Progenitor cell of endocrine pancreas (in vitro differentiated cells): ENCODE measurements around the gene ACOX3. TPM values are rescaled to one million over a fixed set of nuclear protein-coding genes. Genes with fewer than 3 reads are reported as not detected.
"Not testable (repeated sequence)": the region's sequence is repeated elsewhere in the genome, so short reads cannot be mapped to it uniquely, and the experiment has no call there.

ENCODE experiments used
- DNase-seq: peaks from one replicate; pipeline ENCODE4 v3.0.0; 2021; ENCODE audit warnings: low spot score; ENCODE audit not compliant: unreplicated experiment
- H3K27ac Mint-ChIP-seq: 2 replicates; pipeline ENCODE4 v1.8.0; 2021; ENCODE audit warnings: mild to moderate bottlenecking, moderate library complexity, mixed read lengths
- H3K27me3 Mint-ChIP-seq: 2 replicates; pipeline ENCODE4 v1.8.0; 2021; ENCODE audit warnings: mixed read lengths
- H3K36me3 Mint-ChIP-seq: 2 replicates; pipeline ENCODE4 v1.8.0; 2022; ENCODE audit warnings: mixed read lengths; ENCODE audit not compliant: insufficient read depth
- H3K4me1 Mint-ChIP-seq: 2 replicates; pipeline ENCODE4 v1.8.0; 2021; ENCODE audit warnings: low read depth, mixed read lengths
- H3K4me3 Mint-ChIP-seq: 2 replicates; pipeline ENCODE4 v1.8.0; 2021; ENCODE audit warnings: low read depth, mild to moderate bottlenecking, moderate library complexity, mixed read lengths
- H3K9me3 Mint-ChIP-seq: 2 replicates; pipeline ENCODE4 v1.8.0; 2021; ENCODE audit warnings: low read depth, mixed read lengths
- CTCF ChIP-seq: fragments of 200-600 bp; sonication (generic); IDR thresholded peaks from one replicate; pipeline ENCODE4 v1.5.0; 2021; ENCODE audit warnings: antibody characterized with exemption, mild to moderate bottlenecking; ENCODE audit not compliant: unreplicated experiment
- total RNA-seq: library from RNA; stranded (reverse); gene quantifications from 2 replicates; pipeline ENCODE4 v1.2.1, GENCODE V29; 2021

ACOX3 gene
- total RNA-seq, 1 donor from 2014 or later = 22.6 TPM

DNA sequence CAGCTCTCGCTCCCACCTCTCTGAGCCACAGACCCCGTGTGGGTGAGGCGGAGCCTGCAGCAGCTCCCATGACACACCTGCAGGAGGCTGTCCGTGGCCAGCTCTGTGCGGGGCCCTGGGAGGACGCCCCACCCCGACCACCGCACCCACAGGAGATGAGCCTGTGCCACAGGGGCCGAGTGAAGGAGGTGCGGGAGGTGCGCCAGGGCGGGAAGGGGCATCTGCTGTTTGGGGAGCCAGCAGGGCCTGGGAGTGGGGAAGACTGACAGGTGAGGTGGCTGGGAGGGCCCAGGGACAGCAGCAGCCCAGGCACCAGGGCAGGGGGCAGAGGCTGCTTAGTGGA, 52.0 kb downstream of the ACOX3 start:
- Mint-ChIP-seq H3K27me3 (no peaks in the 10 kb centered on the region), H3K4me3 (no peak overlapping the region), H3K9me3 (no peaks in the 10 kb centered on the region), H3K4me1 (peaks cover 4% of the 10 kb centered on the region), H3K27ac (no peak overlapping the region), H3K36me3 (peaks cover 15% of the 10 kb centered on the region)
- TF ChIP-seq CTCF = no peak
- DNase-seq = no peak

DNA sequence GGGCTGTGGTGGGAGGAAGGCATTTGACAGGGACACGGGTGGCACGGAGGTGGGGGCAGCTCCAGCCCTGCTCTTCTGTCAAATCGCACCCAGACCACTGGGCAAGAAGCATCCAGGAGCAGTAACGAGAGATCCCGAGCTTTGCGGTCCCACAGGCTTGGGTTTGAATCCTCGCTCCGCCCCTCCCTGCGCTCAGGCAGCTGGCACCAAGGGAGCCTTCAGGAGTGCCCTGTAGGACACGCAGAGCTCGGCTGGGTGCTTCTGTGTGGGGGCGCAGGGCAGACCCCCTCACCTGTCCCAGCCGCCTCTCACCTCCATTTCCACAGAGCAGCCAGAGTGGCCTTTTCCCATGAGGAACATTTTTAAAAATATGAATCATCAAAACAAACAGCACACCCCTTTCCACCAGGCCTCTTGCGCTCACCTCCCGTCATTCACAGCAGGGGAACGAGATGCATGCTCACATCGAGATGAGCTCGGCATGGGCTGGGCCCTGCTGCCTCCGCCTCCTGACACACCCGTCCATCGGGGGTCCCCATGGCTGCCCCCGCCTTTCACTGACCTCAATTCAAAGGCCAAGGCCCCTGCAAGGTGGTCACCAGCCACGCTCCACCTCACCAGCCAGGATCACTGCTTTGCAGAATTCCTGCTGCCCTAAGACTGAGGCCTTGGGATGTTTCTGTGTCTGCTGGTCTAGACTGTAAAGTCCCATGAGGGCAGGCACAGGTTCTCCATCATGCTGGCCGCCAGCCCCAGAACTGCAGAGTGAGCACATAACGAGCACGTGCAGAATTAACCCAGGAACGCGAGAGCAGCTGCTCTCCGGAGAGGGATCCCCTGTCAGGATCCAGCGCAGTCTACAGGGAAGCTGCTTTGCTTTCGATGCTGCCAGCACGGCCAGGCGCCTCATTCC, 52.7 kb downstream of the ACOX3 start:
- Mint-ChIP-seq H3K4me3 (no peak overlapping the region), H3K27me3 (no peaks in the 10 kb centered on the region), H3K36me3 (peaks cover 15% of the 10 kb centered on the region), H3K27ac (no peak overlapping the region), H3K4me1 (peaks cover 2% of the 10 kb centered on the region), H3K9me3 (no peaks in the 10 kb centered on the region)
- TF ChIP-seq CTCF = no peak
- no peak for DNase-seq

- H3K4me1 Mint-ChIP-seq = peaks cover 2% of the 10 kb centered on the region
- no peak for TF ChIP-seq CTCF
- no peaks in the 10 kb centered on the region for H3K27me3 Mint-ChIP-seq
- peaks cover 15% of the 10 kb centered on the region for H3K36me3 Mint-ChIP-seq
- no peak overlapping the region for H3K4me3 Mint-ChIP-seq
- no peak for DNase-seq
- H3K27ac Mint-ChIP-seq = no peak overlapping the region
- no peaks in the 10 kb centered on the region for H3K9me3 Mint-ChIP-seq
Observed at GRCh38 chr4:8387194-8387593, 53.3 kb downstream of the ACOX3 start.

DNA sequence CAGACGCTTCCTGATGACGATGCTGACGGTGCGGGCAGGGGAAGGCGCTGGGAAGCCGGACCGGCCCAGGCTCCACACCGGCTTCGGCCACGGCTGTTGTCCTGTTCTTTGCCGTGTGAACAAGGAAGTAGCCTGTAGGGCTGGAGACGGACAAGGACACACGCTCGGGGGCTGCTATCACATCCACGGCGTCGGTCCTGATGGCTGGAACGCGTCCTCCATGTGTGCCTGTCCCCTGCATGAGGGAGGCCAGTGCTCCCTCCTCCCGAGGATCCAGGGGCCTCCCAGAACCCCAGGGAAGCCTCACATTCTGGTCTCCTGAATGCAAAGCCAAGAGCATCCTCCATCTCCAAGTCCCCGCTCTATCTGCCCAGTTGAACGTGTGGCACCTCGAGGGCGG, 53.8 kb downstream of the ACOX3 start:
- no peak for DNase-seq
- H3K4me3 Mint-ChIP-seq = no peak overlapping the region
- no peak for TF ChIP-seq CTCF
- H3K9me3 Mint-ChIP-seq = no peaks in the 10 kb centered on the region
- peaks cover 2% of the 10 kb centered on the region for H3K4me1 Mint-ChIP-seq
- peaks cover 15% of the 10 kb centered on the region for H3K36me3 Mint-ChIP-seq
- H3K27me3 Mint-ChIP-seq = no peaks in the 10 kb centered on the region
- H3K27ac Mint-ChIP-seq = no peak overlapping the region

DNA sequence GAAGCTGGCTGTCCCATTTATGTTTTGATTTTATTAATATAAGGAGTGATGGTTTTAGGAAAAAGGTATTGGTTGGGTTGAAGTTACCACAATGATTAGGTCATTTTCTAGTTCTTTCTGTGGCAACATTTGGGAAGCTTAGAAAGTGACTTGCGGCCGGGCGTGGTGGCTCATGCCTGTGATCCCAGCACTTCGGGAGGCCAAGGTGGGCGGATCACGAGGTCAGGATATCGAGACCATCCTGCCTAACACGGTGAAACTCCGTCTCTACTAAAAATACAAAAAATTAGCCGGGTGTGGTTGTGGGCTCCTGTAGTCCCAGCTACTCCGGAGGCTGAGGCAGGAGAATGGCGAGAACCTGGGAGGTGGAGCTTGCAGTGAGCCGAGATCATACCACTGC, 54.4 kb downstream of the ACOX3 start:
- not testable (repeated sequence) for H3K27ac Mint-ChIP-seq, H3K9me3 Mint-ChIP-seq
- peaks cover 15% of the 10 kb centered on the region for H3K36me3 Mint-ChIP-seq

GRCh38 chr4:8385611-8386010, 54.9 kb downstream of the ACOX3 start:
- DNase-seq = no peak
- peaks cover 2% of the 10 kb centered on the region for H3K4me1 Mint-ChIP-seq
- no peaks in the 10 kb centered on the region for H3K9me3 Mint-ChIP-seq
- H3K27me3 Mint-ChIP-seq = no peaks in the 10 kb centered on the region
- H3K27ac Mint-ChIP-seq = no peak overlapping the region
- H3K36me3 Mint-ChIP-seq = peaks cover 13% of the 10 kb centered on the region
- H3K4me3 Mint-ChIP-seq = no peak overlapping the region
- TF ChIP-seq CTCF = no peak

More for the DNA sequence above, 54.4 kb downstream of the ACOX3 start:
- not testable (repeated sequence) for DNase-seq, H3K4me3 Mint-ChIP-seq, H3K27me3 Mint-ChIP-seq, H3K4me1 Mint-ChIP-seq
